NOMO-1 treated with dmso at 0.1 percent for 144 hours (cell line): ENCODE measurements around the gene HOXD3.

Source experiments
- DNase-seq: peaks from one replicate; lab custom pipeline; 2025; ENCODE audit not compliant: unreplicated experiment; lab: John Stamatoyannopoulos, UW

The HOXD3 gene

DNA sequence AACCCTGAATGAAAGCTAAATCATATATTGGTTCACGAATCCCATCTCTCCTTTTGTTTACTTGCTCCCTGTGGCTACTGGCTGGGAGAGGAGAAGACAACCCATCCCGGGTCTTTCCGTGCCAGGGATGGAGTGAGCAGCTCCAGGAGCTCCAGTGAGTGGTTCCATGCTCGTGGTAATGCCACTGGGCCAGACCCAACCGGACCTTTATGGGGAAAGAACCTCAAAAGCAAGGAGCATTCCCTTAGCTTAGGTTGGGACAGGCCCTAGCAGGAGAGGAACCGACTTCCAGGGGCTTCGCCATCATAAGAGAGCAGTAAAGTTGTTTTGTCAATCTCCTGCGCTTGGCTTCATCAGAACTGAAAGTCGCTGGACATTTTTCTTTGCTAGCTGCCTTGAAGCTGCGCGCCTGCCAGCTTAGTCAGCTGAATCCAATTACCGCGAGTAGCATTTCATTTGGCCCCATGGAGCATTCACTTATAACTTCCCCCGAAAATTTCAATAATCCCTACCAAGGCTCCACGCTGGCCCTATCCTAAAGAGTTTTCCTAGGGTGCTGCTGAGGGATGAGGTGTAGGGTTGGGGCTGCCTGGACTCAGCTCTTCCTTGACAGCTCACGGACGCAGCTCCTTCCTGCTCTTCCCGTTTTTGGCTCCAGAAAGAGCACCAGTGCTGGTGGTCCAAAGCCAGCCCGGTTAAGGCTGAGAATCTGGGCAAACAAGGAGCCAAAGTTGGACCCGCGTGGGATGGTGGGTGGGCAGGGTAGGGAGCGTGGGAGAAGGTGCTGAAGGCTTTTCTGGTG, 4.9 kb downstream of the HOXD3 start:
- DNase-seq, result no peak

DNA sequence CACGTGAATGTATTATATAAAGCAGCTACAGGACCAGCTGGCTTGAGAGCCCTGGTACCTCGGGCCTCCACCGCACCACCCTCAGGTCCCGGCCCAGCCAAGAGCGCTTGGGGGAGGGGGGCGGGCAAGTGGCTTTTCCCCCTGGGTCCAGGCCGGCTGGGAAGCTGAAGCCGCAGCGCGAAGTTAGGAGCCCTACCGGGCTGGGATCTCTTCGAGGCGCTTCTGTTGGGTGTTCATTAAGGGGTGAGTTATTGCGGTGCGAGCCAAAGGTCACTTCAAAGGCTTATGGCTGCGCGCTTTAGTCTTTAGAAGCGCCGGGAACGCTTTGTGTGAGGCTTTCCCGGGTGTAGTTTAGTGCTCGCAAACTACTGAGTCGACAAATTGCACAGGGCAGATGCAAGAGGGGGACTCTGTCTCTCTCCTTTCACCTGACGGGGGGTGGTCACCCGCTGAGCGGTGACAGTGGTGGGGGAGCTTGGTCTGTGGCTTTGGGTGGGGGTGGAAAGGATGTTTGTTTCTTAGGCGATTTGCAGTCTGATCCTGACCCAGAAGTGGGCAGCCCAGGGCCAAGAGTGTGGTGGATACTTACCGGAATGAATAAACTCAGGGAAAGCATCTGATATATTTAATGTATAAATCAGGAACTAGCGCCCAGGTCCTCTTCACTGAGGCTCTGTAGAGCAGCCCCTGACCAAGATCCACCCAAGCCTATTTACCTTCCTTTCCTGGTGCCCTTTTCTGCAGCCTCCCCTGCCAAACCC, 6.0 kb downstream of the HOXD3 start:
- no peak for DNase-seq

GRCh38 chr2:176163672-176164056, 6.6 kb downstream of the HOXD3 start:
- no peak for DNase-seq

DNA sequence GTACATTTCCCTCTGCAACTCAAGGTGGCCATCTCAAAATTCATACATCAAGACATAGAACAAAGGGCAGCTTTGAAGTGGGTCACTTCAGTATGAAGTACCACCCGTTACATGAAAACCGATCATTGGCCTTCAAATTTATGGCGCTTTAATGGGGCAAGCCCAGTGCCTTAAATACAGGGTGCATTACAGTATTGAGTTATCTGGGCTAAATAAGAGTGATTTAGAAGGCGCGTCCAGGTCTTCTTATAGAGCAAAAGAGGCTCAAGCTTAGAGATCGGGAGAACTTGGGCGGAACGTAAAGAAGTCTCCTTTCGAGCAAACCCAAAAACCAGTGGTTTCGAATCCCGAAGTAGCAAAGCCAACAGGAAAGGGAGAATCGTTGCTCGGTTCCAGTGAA, 7.1 kb downstream of the HOXD3 start:
- DNase-seq, result no peak

GRCh38 chr2:176164611-176165369, 7.7 kb downstream of the HOXD3 start:
- DNase-seq, result no peak

DNA sequence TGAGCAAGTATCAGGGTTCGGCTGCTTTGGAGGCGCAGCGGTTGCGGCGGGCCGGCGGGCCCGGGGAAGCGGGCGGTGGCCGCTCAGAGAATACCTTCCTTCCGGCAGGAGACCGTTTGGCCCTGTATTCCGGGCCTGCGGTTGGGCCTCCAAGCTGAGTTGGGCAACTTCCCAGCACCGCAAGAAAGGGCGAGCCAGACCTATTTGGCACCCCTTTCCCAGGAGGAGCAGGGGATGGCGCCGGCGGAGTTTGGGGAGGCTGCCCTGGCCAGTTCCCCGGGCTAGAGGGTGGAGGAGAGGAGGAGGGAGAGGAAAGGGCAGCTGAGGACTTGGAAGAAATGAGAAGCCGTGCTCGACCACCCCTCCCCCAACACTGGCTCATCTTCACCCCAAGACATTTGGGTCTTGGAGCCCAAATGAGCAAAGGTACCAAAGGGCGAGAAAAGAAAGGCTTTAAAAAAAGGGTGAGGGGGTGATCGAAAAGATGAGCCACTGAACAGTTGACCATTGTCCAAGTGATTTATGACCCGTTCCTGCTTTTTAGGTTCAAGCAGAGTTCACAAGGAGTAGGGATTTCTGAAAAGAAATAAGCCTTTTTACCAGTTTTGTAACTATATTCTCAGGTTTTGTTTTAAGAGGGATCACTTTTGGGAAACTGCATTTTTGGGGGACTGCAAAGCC, 8.4 kb downstream of the HOXD3 start:
- DNase-seq, result no peak

GRCh38 chr2:176166272-176166671, 9.2 kb downstream of the HOXD3 start:
- DNase-seq, result no peak

DNA sequence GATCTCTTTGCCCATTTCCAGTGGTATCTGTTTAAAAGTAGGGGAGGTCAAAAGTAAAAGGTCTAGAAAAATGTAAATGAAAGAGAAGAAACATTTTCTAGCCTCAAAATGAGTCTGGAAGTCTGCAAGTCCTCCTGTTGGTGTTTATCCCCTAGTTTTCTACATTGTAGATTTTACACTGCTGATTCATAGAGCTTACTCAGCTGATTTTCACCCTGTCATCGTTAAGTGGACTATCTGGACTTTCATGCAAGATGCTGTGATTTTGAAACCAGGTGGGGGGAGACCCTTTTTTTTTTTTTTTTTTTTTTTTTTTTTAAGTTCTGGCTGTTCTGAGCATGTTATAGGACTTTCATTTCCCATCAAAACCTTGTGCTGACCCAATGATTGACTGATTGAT, 10.3 kb downstream of the HOXD3 start:
- no peak for DNase-seq

DNA sequence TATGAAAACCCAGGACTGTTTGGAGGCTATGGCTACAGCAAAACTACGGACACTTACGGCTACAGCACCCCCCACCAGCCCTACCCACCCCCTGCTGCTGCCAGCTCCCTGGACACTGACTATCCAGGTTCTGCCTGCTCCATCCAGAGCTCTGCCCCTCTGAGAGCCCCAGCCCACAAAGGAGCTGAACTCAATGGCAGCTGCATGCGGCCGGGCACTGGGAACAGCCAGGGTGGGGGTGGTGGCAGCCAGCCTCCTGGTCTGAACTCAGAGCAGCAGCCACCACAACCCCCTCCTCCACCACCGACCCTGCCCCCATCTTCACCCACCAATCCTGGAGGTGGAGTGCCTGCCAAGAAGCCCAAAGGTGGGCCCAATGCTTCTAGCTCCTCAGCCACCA, 12.1 kb downstream of the HOXD3 start:
- DNase-seq, result no peak

- no peak for DNase-seq
Observed at GRCh38 chr2:176169711-176170110, 12.6 kb downstream of the HOXD3 start.

DNA sequence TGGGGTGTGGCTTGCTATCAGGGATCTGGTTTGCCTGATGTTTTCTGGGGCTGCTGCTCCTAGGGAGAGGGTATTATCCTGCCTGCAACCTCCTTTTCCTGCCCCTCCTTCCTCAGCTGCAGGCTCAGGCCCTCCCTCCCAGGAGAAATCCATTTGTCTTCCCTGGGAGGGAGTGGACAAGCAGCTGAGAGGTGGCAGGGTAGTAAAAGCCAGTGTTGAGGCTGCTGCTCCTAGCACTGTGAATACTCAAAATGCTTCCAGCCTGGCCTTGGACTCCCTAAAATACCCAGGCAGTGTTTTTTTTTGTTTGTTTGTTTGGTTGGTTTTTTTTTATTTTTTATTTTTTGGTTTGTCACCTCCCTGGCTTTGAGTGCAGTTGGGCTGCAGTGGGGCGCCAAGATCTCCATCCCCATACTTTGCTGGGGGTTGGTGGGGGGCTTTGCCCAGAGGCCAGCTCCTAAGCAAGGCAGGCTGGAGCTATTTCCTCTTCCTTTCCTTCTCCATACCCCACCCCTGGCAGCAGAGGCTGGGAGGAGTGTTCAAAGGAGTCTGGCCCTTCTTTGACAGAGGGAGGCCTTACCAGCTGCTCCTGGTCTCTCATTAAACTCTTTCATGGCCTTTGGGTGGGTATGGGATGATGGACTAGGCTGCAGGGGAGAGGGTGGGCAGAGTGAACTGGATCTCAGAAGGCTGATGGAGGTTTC, 13.6 kb downstream of the HOXD3 start:
- no peak for DNase-seq

DNA sequence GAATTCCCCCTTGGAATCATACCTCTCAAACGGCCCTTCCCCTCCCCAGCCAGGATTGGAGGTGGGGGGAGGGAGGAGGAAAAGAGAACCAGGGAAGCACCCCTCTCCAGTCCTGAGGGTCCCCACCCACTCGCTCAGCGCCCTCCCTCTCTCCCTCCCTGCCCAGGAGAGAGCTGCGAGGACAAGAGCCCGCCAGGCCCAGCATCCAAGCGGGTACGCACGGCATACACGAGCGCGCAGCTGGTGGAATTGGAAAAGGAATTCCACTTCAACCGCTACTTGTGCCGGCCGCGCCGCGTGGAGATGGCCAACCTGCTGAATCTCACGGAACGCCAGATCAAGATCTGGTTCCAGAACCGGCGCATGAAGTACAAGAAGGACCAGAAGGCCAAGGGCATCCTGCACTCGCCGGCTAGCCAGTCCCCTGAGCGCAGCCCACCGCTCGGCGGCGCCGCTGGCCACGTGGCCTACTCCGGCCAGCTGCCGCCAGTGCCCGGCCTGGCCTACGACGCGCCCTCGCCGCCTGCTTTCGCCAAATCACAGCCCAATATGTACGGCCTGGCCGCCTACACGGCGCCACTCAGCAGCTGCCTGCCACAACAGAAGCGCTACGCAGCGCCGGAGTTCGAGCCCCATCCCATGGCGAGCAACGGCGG, 14.4 kb downstream of the HOXD3 start:
- no peak for DNase-seq

GRCh38 chr2:176172007-176172894, 15.1 kb downstream of the HOXD3 start:
- no peak for DNase-seq

- DNase-seq, result no peak
Observed at GRCh38 chr2:176172895-176173566, 15.9 kb downstream of the HOXD3 start.

DNA sequence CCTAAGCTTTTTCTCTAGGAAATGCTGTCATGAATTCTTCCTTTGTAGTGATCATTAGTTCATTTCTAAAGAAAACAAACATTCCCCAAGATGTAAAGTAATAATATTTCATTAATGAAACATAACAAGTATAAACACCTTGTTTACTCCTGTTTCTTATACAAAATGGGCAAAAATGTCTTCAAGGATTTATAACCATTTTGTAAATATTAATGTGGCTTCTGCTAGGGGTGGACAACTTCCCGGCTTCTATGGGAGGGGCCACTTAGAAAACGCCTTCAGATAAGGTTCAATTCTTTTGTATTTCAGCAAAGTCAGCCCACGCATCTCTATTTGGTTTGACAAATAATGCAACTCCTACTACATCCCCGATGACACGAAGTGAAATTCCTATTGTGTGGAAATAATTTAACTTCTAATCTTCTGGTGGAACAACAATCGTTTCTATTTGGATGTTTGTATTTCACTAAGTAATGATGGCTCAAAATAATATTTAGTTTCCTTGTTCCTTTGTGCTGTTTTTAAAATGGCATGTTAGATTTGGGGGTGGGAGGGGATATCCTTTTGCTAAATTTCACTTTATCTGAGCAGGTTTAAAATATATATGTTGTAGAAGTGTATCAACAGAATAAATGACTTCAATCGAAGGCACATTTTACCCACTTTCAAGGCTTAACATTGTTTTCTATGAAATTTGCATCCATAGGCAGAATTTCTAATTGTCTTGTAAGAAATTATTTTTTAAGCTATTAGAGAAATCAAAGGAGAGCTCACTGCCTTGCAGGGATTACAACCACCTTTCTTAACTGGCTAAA, 16.7 kb downstream of the HOXD3 start:
- DNase-seq, result no peak

DNA sequence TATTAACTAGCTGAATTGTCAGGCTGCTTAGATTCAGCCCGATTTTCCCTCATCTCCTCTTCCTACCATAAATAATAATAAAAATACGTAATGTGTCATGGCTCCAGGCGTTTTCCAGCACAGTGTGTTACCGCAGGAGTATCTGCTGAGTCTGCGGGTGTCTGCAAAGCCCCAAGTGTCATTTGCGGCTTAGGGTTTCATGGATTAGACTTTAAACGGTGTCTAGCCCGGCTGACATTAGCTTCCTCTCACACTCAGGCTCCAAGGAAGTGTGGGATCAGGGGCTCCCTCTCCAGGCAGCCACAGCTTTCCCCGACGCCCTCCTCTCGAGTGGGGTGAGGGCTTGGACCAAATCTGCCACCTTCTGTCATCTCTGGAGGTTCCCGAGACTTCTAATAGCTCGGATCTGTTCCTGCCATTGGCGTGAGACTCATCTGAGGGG, 17.3 kb downstream of the HOXD3 start:
- DNase-seq, result no peak

DNA sequence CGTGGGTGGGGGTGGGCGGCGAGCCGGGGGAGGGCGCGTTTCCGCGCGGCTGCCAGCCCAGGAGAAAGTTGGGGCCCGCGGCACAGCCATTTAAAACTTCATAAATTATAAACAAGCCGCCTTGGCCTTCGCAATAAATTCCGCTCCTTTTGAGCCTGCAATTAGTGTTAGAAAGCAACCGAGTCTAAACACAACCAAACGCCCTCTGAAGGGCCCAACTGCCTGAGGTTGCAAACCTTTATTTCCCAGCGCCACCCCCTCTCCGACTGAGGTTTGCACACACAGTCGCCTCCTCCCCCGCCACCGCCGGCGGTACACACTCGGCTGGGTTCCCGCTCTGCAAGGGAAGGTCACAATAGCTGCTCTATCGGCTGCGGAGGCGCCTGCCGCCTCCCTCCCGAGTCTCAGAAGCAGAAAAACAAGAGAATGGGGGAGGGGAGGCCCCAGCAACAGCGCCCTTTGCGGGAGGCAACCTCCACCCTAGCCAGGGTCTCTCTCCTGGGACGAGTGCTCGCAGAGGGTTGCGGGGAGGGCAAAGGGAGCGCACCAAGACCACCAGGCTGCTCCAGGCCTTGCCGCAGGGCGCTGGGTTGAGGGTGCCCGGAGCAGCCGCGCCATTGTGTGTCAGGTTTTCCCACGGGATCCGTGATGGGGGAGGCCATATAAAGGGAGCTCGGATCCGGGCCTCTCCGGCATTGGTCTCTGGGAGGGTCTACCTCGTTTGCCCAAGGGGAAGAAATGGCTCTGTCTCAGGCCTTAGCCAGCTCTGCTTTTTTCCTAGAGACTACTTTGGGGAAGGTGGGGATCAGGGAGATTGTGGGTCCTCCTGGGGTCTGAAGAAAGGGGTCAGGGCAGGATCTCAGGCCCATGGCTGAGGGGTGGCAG, 18.0 kb downstream of the HOXD3 start:
- DNase-seq, result no peak
